Dedifferentiated amniotic fluid mesenchymal stem cell (primary cell): Measurements from ENCODE around the gene GKAP1.
"Not testable (repeated sequence)": the region's sequence is repeated elsewhere in the genome, so short reads cannot be mapped to it uniquely, and the experiment has no call there.

Experiments used
- DNase-seq: peaks from one replicate; pipeline ENCODE4 v3.0.0-alpha.2; 2016; ENCODE audit errors: extremely low spot score

Gene GKAP1

DNA sequence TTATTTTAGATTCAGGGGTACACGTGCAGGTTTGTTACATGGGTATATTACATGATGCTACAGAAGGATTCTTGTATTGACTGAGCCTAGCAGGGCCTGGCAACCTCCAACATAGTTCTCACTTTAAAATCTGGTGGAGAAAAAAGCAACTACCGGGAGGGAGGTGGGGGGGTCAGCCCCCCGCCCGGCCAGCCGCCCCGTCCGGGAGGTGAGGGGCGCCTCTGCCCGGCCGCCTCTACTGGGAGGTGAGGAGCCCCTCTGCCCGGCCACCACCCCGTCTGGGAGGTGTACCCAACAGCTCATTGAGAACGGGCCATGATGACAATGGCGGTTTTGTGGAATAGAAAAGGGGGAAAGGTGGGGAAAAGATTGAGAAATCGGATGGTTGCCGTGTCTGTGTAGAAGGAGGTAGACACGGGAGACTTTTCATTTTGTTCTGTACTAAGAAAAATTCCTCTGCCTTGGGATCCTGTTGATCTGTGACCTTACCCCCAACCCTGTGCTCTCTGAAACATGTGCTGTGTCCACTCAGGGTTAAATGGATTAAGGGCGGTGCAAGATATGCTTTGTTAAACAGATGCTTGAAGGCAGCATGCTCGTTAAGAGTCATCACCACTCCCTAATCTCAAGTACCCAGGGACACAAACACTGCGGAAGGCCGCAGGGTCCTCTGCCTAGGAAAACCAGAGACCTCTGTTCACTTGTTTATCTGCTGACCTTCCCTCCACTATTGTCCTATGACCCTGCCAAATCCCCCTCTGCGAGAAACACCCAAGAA lies 88.8 kb downstream of the GKAP1 start:
- DNase-seq, result not testable (repeated sequence)

DNA sequence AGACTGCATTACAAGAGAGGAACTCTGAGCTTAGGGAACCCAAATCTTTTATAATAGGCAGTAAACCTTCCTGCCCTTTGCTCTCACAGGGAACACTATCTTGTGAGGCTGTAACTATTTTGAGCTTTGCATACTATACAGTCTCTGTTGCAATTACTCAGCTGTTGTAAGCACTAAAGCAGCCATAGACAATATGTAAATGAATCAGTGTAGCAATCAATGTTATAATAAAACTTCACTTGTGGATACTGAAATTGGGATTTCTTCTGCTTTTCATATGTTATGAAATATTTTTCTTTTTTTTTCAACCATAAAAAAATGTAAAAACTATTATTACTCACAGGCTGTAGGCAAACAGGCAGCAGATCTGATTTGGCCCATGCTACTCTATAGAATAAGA lies 93.1 kb downstream of the GKAP1 start:
- DNase-seq, result no peak

DNA sequence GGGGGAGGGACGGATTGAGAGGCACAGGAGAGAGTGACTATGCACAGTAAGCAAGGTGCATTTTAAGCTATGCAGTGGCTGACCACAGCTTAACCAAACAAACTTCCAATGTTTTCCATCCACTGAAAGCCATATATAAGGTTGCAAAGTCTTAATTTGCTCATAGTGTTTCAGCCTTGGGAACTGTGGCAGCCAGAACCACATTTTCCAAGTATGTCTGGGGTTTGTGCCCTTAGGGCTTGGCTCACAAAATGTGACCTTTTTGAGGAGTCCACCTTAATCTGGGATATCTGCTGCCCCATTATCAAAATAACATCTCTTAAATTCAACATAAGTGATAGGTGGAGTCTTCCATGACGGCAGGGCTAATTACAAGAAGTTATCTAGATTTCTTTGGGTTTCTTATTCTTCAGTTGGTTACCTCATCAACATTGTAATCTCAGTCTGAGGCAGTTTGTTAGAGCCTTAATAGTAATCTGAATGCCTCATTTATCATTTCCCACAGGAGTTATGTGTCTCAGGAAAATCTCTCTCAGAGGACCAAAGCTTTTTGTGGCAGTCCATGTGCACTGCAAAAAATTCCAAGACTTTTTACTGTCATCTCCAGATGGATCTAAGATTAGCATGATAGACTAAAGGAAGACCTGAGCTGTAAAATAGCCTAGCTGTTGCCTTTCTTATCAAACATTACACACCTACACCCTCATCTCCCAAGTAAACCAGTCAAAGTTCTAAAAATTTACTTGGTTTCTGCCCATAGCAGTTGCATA lies 94.7 kb downstream of the GKAP1 start:
- no peak for DNase-seq

DNA sequence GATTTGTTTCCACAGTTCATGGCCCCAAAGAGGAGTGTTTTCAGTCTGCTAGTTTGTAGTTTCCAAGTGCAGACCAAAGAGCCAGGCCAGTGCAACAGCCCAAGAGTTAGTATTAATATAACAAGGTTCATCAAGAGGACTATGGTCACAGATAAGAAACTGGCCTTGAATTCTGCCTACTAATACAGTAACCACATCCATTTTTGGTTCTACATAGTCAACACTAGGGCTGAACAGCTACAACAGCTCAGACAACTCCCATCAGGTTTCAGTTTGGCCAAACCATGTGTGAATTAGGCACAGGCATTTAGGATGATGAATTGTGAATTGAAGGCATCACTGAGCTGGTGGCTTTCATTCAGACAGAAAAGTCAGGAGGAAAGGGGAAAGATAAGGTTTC lies 96.1 kb downstream of the GKAP1 start:
- DNase-seq, result no peak

DNA sequence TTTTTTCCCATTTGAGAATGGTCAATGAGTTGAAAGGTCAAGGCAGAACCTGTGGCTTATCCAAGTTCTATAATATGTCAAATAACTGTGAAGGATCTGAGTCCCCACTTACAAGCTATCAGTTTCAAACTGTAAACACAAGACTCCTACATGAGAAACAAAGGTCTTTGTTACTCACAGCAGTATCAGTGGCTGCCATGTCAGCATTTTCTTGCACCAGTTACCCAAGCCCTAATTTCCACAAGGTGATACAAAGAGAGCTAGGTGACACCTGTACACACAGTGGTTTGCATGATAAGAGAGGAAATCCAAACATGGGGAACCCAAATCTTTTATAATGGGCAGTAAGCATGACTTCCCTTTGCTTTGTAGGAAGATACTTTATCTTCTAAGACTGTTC lies 101.8 kb downstream of the GKAP1 start:
- DNase-seq, result no peak

DNA sequence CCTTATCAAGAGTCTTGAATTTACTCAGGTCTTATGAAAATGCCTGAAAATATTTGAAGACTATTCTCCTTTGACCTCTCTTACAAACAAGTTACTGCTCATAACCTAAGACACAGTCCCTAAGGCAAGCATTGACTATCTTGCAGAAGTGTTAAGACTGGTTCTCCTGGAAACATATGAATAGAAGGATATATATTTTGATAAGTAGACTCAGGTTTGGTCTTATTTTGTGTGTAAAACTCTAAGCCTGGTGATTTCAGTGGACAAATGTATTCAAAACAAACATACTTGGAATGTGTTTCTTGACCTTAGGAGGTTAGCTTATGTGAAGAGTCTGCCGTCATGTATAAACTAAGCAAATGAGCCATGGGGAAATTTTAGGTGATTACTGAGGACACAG lies 102.3 kb downstream of the GKAP1 start:
- no peak for DNase-seq

DNA sequence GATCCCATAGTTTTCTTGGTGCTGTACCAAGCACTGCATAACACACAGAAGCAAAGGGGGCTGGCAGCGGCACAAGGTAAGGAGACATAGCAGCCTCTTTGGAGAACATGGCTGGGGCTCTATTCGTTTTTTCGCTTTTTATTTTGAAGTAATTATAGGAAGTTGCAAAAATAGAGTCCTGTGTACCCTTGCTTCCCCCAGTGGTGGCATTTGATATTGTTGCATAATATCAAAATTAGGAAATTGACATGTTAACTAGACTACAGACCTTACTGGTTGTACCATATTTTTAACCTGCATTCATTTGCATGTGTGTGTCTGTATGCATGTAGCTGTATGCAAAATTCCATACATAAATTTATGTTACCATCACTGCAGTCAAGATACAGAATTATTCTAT lies 103.2 kb downstream of the GKAP1 start:
- DNase-seq, result no peak

DNA sequence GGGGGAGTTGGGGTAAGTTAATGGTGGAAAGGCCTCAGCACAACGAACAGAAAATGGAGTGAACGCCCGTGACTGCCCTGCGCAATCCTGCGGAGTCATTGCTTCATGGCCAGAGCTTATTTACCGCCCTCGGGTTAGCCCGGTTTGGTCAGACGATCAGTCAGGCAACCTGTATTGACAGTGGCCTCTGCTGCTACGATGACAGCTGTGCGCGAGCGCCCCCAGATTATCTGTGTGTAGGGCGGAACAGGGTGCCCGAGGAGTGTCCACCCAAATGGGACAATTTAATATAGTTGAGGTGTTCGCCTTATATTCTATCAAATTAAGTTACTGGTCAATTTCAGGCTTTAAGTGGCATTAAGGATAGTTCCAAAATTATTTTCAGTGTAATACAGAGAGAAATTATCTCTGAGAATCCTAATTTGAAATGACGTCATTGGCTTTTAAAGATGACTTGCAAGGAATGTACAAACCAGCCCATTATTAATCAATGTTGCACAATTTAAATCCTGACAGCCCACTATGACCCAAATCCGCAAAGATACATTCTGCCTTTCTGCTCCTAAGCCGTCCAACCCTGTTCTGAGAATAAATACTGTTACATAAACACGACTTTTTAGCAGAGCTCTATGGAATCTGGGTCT lies 108.9 kb downstream of the GKAP1 start:
- no peak for DNase-seq

DNA sequence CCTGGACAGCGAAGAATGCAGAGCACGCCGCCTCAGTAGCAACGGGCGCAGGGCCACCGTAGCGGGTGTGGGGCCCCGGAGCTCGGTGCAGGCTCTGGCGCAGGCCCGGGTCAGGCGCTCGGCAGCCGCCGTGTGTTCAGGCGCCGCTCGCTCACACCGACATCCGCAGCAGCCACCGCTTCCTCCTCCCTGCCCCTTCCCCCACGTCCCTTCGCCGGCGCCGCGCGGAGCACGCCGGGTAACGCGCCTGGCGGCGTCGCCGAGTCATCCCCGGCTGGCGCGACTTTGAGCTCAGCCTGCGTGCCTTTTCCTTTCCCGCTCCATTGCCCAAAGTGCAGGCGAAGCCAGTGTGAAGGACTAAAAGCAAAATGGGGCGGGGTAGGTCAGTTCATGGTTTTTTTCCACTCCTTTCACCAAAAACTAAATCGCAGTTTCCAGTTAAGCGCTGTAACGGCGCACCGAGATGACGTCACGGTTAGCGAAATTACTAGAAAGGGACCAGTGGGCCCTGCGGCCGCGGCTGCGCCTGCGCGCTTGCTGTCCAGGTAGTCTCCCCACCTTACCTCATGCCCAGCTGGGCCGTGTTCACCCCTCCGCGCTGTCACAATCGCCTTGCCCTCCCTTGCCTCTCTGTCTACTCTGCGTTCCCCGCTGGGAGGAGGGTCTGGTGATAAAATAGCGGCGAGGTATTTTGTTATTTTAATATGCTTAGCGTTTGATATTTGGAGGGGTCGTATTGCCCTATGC lies 109.6 kb downstream of the GKAP1 start, which contains the start of gene UBQLN1:
TSS of gene UBQLN1 (minus strand) at position 191 of the 747 bp plus-strand sequence. CDS start 279 bp downstream, outside the sequence.
- DNase-seq, result peak; percentile 80

DNA sequence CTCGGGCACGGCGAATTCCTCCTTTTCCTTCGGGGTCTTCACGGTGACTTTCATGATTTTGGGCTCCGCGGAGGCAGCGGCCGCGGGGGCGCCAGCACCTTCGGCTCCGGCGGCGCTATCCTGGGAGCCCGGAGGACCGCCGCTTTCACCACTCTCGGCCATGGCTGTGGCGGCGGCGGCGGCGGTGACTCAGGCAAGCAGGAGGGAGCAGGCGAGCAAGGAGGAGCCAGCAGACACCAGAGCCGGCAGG lies 110.1 kb downstream of the GKAP1 start:
- peak; percentile 59 for DNase-seq

DNA sequence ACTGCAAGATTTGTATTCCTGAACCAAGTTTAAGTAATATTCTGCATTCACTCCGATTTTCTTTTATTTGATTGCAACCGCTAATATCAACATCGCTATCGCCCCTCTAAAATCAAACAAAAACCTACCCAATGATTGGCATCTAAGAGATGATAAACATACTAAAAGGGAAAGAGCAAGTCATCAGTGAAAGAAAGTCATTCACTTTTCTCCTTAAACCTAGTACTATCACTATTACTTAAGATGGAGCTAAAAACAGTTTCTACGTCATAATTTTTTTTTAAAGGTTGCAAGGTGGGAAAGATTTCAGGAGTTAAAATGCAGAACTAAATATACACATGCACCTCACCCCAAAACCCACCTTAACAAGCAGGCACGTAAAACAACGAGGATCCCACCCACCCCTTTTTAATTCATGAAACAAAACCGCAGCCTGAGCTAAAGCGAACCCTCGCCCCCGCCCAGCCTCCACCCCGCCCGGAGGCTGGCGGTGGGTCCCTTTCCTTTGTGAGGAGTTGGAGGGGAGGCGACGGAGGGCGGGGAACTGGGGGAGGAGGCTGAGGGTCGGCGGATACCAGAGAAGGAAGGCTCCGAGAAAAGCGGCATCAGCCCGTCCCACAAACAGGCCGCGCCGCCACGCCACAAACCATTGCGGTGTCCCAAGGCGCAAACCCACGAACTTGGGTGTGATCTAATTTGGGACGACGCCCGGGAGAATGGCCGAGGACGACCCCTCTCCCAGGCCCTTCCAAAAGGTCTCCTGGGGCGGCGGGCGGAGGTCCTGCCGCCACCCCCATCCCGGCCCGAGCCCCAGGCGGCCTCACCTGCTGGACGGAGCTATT lies 110.7 kb downstream of the GKAP1 start:
- no peak for DNase-seq

DNA sequence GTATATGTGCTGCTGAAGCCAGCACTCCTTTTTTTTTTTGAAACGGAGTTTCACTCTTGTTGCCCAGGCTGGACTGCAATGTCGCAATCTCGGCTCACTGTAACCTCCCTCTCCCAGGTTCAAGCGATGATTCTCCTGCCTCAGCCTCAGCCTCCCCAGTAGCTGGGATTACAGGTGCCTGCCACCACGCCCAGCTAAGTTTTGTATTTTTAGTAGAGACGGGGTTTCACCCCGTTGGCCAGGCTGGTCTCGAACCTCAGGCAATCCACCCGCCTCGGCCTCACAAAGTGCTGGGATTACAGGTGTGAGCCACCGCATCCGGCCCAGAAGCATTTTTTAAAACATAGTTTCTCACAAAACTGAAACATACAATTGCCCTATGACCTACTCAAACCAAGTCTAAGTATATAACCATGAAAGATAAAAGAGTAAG lies 112.3 kb downstream of the GKAP1 start:
- DNase-seq, result not testable (repeated sequence)

DNA sequence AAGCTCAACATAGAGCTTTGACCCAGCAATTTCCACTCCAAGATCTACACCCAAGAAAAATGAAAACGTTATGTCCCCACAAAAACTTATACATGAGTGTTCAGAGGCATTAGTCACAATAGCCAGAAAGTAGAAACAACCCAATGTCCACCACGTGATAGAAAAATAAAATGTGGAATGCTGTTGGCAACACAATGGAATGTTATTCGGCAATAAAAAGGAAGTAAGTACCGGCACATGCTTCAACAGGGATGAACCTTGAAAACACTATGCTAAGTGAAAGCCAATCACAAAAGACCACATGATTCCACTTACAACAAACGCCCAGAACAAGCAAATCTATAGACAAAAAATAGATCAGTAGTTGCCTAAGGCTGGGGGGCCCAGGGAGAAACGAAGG lies 115.8 kb downstream of the GKAP1 start:
- peak; percentile 34 for DNase-seq

DNA sequence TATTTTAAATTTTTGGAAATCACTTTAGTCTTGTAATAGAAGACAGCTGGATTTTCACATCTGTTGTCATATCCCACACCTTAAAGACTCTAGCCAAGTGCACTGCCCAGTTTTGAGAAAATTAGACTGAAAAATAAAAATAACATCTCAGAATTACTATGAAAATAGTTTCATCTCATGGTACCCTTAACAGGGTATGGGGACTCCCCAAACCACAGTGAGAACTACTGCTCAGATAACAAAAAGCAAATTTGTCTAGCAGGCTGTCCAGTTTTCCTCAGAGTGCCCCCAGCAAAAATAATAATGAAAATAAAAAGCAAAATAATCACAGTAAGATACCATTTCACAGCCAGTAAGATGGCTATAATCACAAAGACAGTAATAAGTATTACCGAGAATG lies 116.3 kb downstream of the GKAP1 start:
- no peak for DNase-seq

DNA sequence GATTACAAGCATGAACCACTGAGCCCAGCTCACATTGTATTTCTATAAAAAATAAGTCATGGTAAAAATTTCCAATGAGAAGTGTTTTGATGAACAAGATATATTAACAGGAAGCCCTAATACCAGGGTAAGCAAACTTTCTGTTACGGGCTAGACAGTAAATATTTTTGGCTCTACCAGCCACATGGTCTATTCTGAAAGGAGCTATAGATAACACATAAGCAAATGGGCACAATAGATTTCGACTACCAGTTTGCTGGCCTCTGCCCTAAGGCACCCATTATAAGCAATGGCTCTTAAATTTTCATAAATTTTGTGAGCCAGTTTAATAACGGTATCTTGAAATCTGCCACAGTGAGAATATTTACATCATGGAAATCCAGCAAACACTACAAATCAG lies 118.0 kb downstream of the GKAP1 start:
- no peak for DNase-seq

DNA sequence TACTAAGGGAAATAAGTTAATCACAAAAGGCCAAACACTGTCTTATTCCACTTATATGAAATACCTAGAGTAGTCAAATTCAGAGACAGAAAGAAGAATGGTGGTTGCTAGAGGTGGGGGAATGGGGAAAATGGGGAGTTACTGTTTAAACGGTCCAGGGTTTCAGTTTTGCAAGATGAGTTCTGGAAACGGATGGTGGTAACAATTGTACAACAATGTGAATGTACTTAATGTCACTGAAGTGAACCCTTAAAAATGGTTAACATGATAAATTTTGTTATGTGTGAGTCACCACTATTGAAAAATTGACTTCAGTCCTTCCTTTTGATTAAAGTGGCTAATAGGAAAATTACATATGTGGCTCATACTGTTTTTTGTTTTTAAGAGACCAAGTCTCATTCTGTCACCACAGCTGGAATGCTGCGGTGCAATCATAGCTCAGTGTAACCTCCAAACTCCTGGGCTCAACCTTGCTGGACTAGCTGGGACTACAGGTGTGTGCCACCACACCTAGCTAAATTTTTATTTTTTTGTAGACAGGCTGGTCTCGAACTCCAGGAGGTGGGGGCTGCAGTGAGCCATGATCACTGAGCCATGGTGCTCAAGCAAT lies 118.5 kb downstream of the GKAP1 start:
- DNase-seq, result no peak

DNA sequence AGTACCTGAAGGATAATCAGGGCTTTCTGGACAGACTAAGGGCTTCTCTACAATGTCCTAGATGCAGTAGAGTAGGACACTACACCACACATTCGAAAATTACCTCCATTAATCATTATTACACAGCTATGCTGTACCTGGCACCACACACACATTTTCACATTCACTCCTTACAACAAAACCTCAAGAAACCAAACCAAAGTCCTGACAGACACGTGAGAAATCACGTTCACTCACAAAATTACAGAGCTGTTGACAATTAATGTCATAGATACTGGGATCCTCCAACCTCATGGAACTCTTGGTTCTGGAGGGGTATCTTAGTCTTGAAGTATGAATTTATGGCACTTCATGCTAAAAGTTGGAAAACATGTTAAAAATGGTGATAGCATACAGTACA lies 126.1 kb downstream of the GKAP1 start:
- DNase-seq, result no peak
